PC-9 (cell line): ENCODE data around the gene RNF169. TPM values are rescaled to one million over a fixed set of nuclear protein-coding genes. Genes with fewer than 3 reads are reported as not detected.

Experiments used
- BruUV-seq: library from RNA; stranded (reverse); fragments of 400-500 nt; replicated peaks from 2 replicates; lab custom pipeline; 2021; lab: Mats Ljungman, UMichigan
- CTCF ChIA-PET: fragments of 300-600 bp; sonication (Branson Sonifier 250); formaldehyde crosslinking; loops from one replicate; lab custom pipeline; 2022; ENCODE audit warnings: antibody characterized with exemption; lab: Charles Lee
- POLR2A ChIA-PET: fragments of 300-600 bp; sonication (Branson Sonifier 250); formaldehyde crosslinking; loops from one replicate; lab custom pipeline; 2022; ENCODE audit warnings: antibody characterized with exemption; ENCODE audit not compliant: unreplicated experiment; lab: Charles Lee
- DNase-seq, 2 experiments: peaks; one replicate each; pipeline versions ENCODE4 v3.0.0 to v3.0.0-alpha.2; 2015 to 2022; ENCODE audit warnings: mixed read lengths in 1 of 2
- H2AFZ ChIP-seq: fragments of 200-600 bp; sonication (generic); 2 replicates; pipeline ENCODE4 v1.8.1; 2017; ENCODE audit warnings: antibody characterized with exemption
- H3F3A ChIP-seq: fragments of 200-600 bp; sonication (generic); 2 replicates; pipeline ENCODE4 v1.8.1; 2017; ENCODE audit warnings: antibody characterized with exemption, mild to moderate bottlenecking, low read depth; ENCODE audit not compliant: insufficient read depth
- H3K27ac ChIP-seq: fragments of 200-600 bp; sonication (generic); 2 replicates; pipeline ENCODE4 v1.6.1; 2016; ENCODE audit warnings: mixed run types
- H3K27me3 ChIP-seq: fragments of 200-600 bp; sonication (generic); 2 replicates; pipeline ENCODE4 v1.6.1; 2016; ENCODE audit warnings: low read depth, mixed run types; ENCODE audit not compliant: insufficient read depth
- H3K36me3 ChIP-seq: fragments of 200-600 bp; sonication (generic); 2 replicates; pipeline ENCODE4 v1.6.1; 2016; ENCODE audit warnings: low read depth, mixed run types
- H3K4me1 ChIP-seq: fragments of 200-600 bp; sonication (generic); replicated peaks from 2 replicates; pipeline ENCODE4 v1.6.1; 2016; ENCODE audit warnings: mixed run types; ENCODE audit not compliant: insufficient read depth
- H3K4me2 ChIP-seq: fragments of 200-600 bp; sonication (generic); 2 replicates; pipeline ENCODE4 v1.6.1; 2017; ENCODE audit warnings: mixed run types
- H3K4me3 ChIP-seq: fragments of 200-600 bp; sonication (generic); 2 replicates; pipeline ENCODE4 v1.6.1; 2016; ENCODE audit warnings: mixed run types
- H3K79me2 ChIP-seq: fragments of 200-600 bp; sonication (generic); 2 replicates; pipeline ENCODE4 v1.6.1; 2017; ENCODE audit warnings: low read depth, mixed run types
- H3K9me2 ChIP-seq: fragments of 200-600 bp; sonication (generic); 2 replicates; pipeline ENCODE4 v1.8.1; 2017; ENCODE audit warnings: mild to moderate bottlenecking; ENCODE audit not compliant: insufficient read depth
- H3K9me3 ChIP-seq: fragments of 200-600 bp; sonication (generic); 2 replicates; pipeline ENCODE4 v1.8.1; 2016; ENCODE audit warnings: low read depth; ENCODE audit not compliant: insufficient read depth
- H4K20me1 ChIP-seq: fragments of 200-600 bp; sonication (generic); 2 replicates; pipeline ENCODE4 v1.8.1; 2017; ENCODE audit not compliant: insufficient read depth
- EZH2 ChIP-seq: fragments of 200-600 bp; sonication (generic); IDR thresholded peaks from 2 replicates; pipeline ENCODE4 v1.8.0; 2017; ENCODE audit warnings: antibody characterized with exemption, low read depth
- intact Hi-C: fragments of 100-400 bp; cut with micrococcal nuclease; formaldehyde crosslinking; loops from one replicate; pipeline ENCODE4 v1.10.0; 2022; ENCODE audit not compliant: unreplicated experiment
- total RNA-seq: library from RNA; stranded (reverse); gene quantifications from 2 replicates; pipeline ENCODE4 v1.2.3, GENCODE V29; 2021
- TF ChIP-seq, protein P1 (sequence below): fragments of 200-600 bp; sonication (generic); conservative IDR thresholded peaks from 2 replicates; pipeline ENCODE4 v1.6.1; 2017; ENCODE audit warnings: mixed run types, antibody characterized with exemption, mild to moderate bottlenecking, moderate library complexity

Gene RNF169
- total RNA-seq, 1 experiment from 2014 or later, result 36.5 TPM

DNA sequence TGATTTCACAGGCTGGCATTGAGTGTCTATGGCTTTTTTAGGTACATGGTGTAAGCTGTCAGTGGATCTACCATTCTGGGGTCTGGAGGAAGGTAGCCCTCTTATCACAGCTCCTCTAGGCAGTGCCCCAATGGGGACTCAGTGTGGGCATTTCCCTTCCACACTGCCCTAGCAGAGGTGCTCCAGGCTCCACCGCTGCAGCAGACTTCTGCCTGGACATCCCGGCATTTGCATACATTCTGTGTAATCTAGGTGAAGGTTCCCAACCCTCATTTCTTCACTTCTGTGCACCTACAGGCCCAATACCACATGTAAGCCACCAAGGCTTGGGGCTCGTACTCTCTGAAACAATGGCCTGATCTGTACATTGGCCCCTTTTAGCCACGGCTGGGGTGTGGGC, 78.3 kb downstream of the RNF169 start:
- Histone ChIP-seq H3K79me2 (peaks cover 9% of the 10 kb centered on the region; the same call in 1 of the 2 replicates), H3K4me3 (no peak overlapping the region), H2AFZ (no peak overlapping the region), H3K4me1 (no peaks in the 10 kb centered on the region), H3K27me3 (no peaks in the 10 kb centered on the region), H3K9me2 (0 out of 2 replicates have a peak, but pooled peaks cover 3% of the 10 kb centered on the region), H3K36me3 (peaks cover 47% of the 10 kb centered on the region), H3K4me2 (no peak overlapping the region), H3K9me3 (peaks cover 47% of the 10 kb centered on the region), H4K20me1 (no peaks in the 10 kb centered on the region), H3K27ac (no peak overlapping the region), H3F3A (0 out of 2 replicates have a peak, but pooled peaks cover 5% of the 10 kb centered on the region)
- intact Hi-C loops, result no loop called here
- no peak for TF ChIP-seq EZH2
- TF ChIP-seq, protein P1, sequence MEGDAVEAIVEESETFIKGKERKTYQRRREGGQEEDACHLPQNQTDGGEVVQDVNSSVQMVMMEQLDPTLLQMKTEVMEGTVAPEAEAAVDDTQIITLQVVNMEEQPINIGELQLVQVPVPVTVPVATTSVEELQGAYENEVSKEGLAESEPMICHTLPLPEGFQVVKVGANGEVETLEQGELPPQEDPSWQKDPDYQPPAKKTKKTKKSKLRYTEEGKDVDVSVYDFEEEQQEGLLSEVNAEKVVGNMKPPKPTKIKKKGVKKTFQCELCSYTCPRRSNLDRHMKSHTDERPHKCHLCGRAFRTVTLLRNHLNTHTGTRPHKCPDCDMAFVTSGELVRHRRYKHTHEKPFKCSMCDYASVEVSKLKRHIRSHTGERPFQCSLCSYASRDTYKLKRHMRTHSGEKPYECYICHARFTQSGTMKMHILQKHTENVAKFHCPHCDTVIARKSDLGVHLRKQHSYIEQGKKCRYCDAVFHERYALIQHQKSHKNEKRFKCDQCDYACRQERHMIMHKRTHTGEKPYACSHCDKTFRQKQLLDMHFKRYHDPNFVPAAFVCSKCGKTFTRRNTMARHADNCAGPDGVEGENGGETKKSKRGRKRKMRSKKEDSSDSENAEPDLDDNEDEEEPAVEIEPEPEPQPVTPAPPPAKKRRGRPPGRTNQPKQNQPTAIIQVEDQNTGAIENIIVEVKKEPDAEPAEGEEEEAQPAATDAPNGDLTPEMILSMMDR, result no peak
- no peak for DNase-seq
- POLR2A ChIA-PET, result no interaction called here
- BruUV-seq, result no TSS peak
- CTCF ChIA-PET, result no interaction called here

DNA sequence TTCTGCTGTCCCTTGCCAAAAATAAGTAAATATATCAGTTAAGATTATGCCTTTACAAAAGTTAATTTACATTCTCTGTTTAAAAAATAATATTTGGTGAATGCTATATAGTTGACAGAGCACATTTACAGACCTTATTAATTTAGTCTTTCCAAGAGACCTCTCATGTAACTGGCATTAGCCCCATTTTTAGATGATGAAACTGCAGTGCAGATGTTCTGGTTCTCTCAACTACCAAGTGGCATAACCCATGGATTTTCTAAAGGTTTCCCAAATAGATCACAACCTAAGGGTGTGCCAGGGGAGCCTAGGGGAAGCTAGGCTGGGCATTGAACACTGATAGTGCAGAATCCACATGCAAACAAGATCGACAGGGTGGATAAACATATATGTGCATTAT, 88.5 kb downstream of the RNF169 start:
- Histone ChIP-seq H3K27me3 (no peaks in the 10 kb centered on the region), H3K36me3 (peaks cover 35% of the 10 kb centered on the region), H3K9me2 (no peaks in the 10 kb centered on the region), H3K4me2 (no peak overlapping the region), H3F3A (no peaks in the 10 kb centered on the region), H3K79me2 (no peaks in the 10 kb centered on the region), H3K27ac (no peak overlapping the region), H3K4me3 (no peak overlapping the region), H3K9me3 (no peaks in the 10 kb centered on the region), H4K20me1 (no peaks in the 10 kb centered on the region), H2AFZ (no peak overlapping the region), H3K4me1 (no peaks in the 10 kb centered on the region)
- DNase-seq, result no peak
- intact Hi-C loops, result no loop called here
- ChIA-PET CTCF (no interaction called here), POLR2A (no interaction called here)
- BruUV-seq, result no TSS peak
- TF ChIP-seq EZH2, result no peak
- TF ChIP-seq, protein P1, result no peak

DNA sequence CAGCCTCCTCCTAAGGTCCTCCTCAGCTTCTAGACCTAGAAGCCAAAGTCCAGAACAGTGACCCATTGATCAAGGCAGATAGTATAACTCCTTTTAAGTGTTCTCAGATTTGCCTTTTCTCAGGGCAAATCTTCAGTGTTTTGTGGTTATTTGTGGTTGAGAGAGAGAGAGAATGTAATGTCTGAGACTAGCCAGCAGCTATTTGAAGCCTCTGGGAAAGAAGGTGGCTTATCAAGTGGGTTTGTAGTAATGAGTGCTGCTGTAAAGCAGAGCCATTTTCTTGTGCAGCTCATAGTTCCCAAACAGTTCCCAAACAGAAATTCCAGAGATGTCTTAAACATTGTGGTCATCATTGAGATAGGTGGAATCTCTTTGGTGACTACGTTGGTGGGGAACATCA, 89.5 kb downstream of the RNF169 start:
- no peak for DNase-seq
- Histone ChIP-seq H3K36me3 (peaks cover 35% of the 10 kb centered on the region), H3F3A (no peaks in the 10 kb centered on the region), H2AFZ (no peak overlapping the region), H3K9me2 (no peaks in the 10 kb centered on the region), H3K79me2 (no peaks in the 10 kb centered on the region), H3K27me3 (no peaks in the 10 kb centered on the region), H4K20me1 (no peaks in the 10 kb centered on the region), H3K4me2 (no peak overlapping the region), H3K4me3 (no peak overlapping the region), H3K27ac (no peak overlapping the region), H3K4me1 (no peaks in the 10 kb centered on the region), H3K9me3 (no peaks in the 10 kb centered on the region)
- POLR2A ChIA-PET, result no interaction called here
- TF ChIP-seq EZH2, result no peak
- TF ChIP-seq, protein P1, result no peak
- intact Hi-C loops, result no loop called here
- no TSS peak for BruUV-seq
- CTCF ChIA-PET, result no interaction called here
